ENCODE measurements around the gene RPTOR.

DNA sequence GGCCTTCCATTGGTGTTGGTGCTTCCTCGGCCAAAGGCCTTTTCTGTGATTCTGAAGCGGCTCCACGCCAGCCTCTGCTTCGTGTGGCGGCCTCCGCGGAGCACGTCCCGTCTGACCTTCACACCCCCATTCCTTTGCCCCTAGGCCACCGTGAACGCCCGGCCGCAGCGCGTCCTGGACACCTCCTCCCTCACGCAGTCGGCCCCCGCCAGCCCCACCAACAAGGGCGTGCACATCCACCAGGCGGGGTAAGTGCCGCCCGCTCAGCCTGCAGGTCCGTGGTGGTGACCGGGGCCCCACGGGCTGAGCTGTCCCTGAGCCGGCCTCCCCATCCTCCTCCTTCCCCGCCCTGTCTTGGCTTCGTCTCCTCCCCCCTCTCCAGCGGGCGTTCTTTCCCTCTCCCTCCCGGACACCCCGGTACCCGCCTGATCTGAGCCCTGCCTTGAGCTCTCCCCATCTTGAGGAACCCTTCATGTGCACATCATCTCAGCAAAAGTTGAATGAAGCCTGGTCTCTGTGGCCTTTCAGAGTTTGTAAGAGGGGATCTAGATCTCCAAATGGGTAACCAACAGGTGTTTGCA, 378.0 kb downstream of the RPTOR start:
- TF ChIP-seq POLR2A (IDR thresholded peaks at IDR 0.05; ENCODE audit: low read length) (no peak), GATA1 (IDR thresholded peaks at IDR 0.05; ENCODE audit: low read depth, low read length) (no peak)

Data from erythroblast (primary cell).